HG02610 (cell line): ENCODE data around the gene SIM2.

Source experiments
- ATAC-seq: cut with Tn5 transposase; IDR thresholded peaks from one replicate; pipeline ENCODE4 v1.9.1; 2021; ENCODE audit warnings: mild to moderate bottlenecking, moderate library complexity; ENCODE audit not compliant: unreplicated experiment

SIM2 gene

DNA sequence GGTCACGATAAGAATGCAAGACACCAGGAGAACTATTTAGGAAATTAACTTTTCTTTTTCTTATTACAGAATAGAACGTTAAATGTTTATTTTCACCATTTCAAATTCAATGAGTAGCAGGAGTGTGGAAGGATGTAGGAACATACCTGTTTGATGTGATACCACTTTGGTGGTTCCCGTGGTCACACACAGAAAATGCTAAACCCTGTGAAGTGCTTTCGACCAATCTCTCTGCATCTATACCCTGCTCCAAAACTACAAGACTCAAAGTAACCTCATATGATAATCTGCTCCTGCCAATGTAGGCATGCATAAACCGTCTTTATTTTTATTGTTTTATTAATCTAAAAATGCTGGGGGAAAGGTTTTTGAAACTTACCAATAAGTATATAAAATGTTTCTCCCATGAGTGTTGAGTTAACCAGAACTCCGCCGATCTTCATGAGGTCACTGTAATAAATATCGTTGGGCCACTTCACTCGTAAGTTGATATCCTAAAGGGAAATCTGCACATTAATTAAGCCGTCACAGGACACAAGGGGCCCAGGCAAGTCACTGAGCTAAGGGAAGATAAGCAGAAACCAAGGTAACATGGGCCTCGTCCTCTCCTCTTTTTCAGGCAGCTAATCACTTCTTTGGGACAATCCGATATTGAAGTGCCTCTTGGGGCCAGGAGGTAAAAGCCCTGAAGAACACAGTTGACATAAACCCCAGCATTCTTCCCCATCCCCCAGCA lies 60.6 kb downstream of the SIM2 start:
- ATAC-seq: no peak

DNA sequence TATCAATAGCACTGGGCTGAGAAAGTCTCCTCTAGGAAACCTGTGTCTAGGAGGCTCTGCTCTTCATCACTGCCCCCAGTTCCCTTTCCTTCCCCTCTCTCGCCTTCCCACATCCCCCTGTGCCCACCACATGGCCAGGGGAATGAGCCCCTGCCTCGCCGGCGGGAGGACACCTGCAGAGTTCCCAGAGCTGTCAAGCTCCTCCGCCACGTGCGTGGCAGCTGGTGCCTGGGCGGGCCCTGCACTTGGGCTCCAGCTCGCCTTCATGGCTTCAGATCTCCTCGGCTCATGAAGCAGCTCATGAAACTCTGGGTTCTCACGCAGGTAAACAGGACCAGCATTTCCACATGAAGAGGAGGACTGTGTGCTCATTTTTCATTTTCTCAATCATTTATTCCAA lies 62.8 kb downstream of the SIM2 start:
- no peak for ATAC-seq

DNA sequence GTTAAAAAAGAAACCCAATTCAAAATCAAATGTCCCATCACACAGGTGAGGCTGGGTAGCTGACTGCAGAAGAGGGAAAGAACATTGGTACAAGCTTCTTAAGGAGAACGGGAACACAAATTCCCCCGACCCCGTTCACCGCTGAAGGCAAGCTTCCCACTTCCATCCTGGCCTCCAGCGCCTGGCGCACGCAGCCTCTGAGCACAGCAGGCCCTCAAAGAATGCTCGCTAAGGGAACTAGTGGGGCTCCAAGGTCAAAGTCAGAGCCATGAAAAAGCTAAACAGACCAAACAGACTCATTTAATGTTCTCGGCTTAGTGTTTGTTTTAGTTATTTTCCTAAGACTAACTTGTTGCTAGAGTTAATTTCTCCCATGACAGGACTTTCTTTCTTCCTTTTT lies 63.7 kb downstream of the SIM2 start:
- ATAC-seq: no peak

DNA sequence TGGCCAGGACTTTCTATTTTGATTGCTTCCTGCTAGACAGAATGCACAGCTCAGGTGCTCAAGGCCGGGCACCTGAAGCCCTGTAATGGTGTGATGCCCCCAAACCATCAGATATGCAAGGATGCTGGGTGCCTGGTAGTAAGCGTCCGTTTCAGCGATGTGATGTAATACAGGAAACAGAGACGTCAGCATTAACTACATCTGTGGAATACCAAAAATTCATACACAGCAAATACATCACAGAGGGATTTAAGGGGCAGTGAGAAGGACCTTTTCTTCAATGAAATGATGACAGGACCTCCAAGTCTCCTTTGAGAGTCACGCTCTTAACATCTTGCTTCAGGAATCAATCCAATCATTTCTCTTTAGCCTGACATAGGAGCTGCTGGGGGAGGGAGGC lies 64.4 kb downstream of the SIM2 start:
- ATAC-seq: no peak

DNA sequence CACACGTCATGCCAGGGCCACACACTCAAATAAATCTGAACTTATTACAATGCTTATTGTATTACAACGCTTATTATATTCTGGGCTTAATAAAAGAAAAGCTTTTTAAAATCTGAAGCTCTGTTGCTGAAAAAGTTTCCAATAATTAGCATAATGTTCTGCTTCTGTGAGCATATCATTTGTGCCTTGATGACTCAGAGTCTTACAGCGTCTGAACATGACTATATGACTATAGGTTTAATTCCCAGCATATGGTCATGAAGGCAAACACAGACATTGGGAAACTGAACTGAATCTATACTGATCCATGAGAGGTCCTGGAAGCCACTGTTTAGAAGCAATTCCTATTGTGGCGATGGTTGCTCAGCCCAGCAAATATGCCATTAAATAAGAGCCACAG lies 66.3 kb downstream of the SIM2 start:
- no peak for ATAC-seq

DNA sequence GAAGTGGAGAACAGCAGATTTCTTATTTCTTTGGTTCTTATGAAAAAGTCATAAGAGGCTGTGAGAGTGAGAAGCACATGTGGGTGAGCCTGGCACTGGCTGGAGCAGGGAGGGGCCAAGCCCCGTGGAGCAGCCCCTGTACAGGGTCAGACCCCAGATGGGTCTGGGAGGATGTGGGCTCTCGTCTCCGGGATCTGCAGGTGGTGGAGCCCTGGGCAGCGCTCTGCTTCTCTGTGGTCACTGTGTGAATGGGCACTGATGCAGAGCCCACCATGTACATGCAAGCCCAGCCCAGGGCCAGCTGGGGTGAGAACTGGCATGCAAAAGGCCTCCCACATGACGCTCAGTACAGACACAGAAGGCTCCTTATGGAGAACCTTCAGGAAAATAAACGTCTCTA lies 67.6 kb downstream of the SIM2 start:
- ATAC-seq: no peak

DNA sequence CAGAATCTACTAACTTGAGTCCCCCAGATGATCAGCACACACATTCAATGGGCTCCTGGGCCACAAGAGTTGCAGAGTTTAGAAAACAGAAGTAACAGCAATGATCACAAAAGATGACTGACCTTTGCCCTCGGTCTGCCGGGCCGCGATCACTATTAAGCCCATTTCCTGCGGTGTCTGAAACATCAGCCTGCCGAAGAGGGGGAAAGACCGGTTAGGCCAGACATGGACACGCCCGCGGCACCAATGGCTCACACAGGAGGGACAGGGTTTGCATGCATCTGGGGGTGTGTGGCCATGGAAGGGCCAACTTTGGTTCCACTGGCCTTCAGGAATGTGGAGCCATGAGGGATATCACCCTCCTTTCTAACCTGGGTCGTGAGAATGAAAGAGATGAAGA lies 68.2 kb downstream of the SIM2 start:
- no peak for ATAC-seq

DNA sequence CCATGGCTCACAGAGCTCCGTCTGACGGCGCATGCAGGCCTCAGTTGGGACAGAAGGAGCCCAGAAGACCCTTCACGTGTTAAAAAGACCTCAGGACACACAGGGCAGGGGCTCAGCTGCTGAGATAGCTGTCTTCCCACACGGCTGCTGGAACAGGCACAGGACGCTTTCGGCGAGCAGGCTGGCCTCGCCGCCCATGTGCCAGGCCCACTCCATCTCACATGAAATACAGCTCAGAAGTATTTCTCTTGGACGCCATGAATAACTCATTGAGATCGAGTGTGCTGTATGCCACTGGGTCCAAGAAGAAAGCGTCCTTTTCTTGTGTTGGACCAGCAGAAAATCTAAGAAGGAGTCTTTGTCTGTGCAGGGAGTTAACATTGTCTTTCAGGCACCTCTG lies 69.6 kb downstream of the SIM2 start:
- ATAC-seq: no peak

DNA sequence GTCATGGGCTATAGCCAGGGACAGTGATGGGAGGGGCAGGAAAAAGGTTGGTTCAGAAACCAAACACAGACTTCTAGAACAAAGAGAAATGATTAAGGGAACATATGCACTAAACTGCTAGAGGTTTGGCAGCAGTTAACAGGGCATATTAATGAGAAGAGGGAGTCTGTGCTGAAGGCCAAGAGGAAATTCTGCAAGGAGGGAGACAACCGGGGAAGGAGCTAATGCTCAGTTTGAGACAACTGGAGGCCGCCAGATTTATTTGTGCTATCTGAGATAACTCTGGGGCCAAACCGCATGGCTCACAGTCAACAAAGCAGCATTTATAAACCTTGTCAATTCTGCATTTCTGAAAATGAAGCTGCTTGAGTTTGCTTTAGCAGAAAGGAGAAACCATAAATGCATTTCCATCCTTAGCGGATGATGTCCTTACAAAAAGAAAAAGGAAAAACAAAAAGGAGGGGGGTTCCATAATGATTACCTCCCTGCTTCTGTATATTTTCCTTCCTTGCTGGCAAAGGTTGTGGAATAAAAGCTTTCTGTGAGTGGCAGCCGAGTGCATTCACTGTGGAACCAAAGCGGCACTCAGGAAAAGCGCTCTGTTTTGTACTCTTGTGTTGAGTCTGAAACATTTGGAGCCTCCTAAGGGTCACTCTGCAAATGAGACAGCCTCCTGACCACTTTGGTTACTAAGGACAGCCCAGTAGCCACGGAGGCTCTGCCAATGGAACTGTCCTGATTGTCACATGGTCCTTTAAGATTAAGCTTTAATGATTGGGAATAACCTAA lies 70.3 kb downstream of the SIM2 start:
- ATAC-seq: no peak

DNA sequence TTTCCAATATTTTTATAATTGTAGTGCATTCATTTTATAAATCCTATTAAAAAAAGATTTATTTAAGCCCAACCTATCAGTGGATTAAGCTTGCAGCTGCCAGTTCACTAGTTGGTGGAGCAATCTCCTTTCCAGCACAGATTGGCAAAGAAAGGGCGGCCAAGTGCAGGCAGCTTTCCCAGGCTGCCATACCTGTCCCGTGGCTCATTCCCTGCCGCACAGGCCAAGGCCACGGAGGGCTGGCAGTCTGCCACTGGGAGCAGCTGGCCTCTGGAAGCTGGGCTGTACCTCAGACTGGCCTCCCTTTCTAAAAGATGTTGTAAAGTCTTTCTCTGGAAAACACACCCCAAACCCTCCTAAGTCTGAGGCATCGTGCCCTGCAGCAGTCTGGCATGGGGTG lies 74.2 kb downstream of the SIM2 start:
- no peak for ATAC-seq

DNA sequence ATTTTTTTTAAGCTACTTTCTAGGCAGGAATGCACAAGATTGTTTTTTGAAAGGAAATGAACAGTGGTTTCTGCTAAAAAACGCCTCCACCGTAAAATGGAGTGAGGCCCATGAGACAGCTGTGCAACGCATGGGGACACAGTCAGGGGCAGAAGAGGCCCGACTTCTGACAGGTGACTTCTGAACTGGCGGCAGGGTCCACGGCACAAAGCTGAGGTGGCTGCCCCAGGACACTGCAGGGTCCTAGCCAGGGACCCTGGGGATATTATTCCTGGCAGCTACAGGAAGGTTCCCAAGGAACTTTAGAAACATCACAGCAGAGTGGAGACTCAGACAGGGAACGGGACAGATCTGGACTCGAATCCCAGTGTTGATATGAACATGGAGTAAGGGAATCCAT lies 75.1 kb downstream of the SIM2 start:
- no peak for ATAC-seq

DNA sequence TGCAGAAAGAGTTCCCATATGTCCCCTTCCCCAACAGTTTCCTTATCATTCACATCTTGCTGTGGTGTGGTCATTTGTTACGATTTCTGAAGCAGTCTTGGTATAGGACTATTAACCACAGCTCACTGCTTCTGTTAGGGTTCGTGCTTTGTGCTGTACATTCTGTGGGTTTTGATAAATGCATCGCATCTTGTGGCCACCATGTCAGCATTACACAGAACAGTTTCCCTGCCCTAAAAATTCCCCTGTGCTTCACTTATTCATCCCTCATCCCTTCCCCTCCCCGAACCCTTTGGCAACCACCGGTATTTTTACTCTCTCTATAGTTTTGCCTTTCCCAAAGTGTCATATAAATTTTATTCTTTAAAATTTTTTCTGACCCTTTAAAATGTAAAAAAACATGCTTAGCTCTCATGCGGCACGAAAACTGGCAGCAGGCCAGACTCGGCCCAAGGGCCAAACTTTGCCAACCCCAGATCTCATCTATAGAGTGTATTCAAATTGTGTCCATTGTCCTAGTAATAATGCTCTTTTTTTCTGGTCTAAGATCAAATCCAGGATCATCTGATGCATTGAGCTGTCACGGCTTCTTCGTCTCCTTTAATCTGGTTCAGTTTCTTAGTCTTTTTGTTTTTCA lies 78.2 kb downstream of the SIM2 start:
- ATAC-seq: no peak

DNA sequence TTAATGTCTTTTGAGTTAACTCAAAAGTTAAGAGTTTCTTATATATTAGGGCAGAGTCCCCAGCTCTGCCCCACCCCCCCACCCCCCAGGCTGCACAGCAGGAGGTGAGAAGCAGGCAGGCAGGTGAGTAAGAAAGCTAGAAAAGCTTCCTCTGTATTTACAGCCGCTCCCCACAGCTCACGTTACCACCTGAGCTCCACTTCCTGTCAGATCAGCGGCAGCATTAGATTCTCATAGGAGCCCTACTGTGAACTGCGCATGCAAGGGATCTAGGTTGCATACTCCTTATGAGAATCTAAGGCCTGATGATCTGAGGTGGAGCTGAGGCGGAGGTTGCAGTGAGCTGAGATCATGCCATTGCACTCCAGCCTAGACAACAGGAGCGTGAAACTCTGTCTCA lies 81.9 kb downstream of the SIM2 start:
- ATAC-seq: no peak

DNA sequence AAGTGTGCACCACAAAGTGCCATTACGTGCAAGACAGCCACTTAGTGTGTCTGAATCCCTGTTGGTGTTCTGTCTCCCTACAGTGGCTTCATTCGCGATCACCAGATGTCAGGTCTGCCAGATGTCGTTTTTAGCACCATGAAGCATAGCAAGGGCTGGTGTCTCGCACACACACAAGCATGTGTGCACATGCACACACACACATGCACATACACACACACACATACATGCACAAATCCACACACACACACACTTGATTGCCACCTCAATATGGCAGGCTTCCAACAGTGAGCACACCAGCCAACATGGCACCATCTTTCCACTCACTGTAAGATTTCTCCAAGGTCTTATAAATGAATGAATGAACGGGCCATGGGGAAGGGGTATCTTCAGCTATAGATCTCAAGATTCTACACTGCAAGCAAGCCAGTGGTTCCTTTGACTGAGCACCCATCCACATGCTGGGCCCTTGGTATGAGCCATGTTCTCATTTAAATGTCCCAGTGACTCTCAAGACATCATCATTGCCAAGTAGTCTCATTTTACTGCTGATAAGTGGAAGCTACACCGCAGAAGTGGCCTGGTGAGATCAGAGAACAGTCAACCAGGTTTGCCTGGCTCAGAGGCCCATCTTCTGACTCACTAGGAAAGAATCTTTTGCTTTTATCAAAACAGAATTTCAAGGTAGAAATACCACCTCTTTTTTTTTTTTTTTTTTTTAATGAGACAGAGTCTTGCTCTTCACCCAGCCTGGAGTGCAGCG lies 84.9 kb downstream of the SIM2 start:
- ATAC-seq: no peak

DNA sequence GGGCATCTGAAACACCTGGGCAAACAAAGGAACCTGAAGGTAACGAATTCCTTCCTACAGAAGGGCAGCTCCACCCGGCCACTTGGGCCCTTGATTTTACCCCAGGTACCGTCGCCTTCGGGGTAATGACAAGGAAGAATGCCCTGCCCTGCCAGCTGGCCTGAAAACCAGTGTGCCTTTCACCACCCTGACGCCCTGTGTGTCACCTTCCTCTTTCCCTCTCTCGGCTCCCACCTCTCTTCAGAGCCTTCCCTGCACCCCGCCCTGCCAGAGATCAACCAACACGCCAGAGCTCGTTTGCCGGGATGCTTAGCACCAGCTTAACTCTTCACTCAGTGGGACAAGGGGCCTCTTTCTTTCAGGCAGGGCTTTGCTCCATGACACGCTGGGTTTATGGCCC lies 86.0 kb downstream of the SIM2 start:
- no peak for ATAC-seq

DNA sequence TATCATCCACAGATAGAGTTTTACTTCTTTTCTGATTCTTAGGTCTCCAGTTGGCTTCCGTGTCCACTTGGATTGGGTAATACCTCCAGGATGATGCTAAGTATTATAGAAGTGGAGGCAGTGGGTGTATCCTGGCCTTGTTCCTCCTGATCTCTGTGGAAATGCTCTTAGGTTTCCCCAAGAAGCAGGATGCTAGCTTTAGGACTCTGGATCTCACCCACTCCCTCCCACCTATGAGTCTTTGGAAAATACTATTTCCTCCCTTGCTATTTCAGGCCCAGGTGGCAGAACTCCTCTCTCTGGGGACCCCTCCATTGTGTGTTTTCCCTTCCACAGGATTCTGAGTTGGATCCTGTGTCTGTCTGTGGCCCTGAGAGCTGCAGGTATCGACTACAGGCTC lies 86.7 kb downstream of the SIM2 start:
- no peak for ATAC-seq

DNA sequence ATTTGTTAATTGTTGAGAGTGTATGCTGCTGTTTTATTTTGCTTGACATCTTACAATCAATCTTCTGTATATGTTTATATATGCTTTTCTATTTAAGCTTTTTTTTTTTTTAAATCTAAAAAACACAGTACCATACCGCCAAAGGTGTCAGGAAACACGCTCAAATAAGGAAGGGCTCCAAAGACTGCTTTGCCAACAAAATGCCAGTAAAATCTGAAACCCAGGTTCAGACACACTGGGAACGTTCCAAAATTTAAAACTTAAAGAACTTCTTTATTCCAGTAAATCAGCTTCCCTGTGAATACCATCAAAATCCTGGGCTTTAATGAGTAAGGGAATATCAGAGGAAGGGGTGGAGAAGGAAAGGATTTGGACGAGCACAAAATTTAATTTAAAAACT lies 87.3 kb downstream of the SIM2 start:
- ATAC-seq: no peak

DNA sequence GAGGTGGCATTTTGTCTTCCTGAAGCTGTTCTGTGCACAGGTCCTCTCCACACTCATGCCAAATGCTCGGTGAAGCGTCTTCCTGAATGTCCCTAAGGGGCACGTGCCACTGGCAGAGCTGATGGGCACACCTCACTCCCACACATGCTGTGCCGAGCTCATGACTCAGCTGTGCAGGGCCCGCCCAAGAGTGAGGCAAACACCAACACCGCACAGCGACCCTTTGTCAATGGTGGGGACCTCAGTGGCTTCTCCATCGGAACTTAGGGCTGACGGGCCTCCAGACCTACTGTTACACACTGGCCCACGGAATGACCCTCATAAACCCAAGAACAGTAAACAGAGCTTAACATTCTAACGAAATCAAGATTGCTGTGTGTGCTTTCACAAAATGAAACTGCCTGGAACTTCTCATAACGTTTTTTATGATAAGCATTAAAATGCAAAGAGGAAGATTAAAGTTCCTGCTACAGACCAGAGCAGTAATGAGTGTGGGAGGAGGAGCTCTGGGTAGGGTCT lies 89.3 kb downstream of the SIM2 start:
- ATAC-seq: no peak

DNA sequence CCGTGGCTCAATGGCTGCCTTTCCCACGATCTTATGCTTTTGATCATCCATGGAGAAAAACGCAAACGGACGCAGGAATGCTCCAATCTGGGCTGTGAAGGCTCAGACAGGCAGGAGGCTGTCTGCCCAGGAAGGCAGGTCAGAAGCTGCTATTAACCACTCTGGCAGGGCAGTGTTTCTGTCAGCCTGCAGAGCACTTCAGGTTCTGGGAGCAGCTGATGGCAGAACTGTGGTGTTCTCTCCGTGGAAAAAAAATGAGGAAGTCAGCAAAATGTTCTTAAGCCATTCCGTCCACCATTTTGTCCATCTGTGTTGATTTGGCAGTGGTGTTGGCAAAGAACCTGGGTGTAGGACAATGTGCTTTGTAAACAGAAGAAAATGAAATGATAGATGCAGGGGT lies 91.7 kb downstream of the SIM2 start:
- ATAC-seq: no peak

DNA sequence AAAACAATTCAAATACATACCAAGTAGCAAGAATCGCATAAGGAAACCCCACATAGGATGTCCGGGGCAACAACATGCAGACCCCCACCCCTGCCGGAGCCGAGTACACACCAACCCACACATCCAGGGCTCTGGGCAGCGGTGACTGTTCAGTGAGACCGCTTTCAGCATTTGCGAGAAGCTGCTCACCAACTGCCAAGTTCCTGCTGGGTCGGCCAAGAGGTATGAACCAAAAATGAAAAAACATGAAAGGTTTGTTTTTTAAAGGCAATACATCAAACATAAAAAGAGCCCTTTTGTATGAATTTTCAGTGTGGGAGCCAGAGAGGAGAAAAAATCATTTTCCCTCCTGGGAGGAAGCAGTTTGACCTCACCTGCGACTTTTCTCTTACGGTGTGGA lies 92.3 kb downstream of the SIM2 start:
- no peak for ATAC-seq
